Measurements from ENCODE around the gene ACAD10.
"Not testable (repeated sequence)": the region's sequence is repeated elsewhere in the genome, so short reads cannot be mapped to it uniquely, and the experiment has no call there.

The ACAD10 gene

GRCh38 chr12:111754671-111755070 lies 68.8 kb downstream of the ACAD10 start:
- no peak for DNase-seq

- no peak for DNase-seq
Observed at GRCh38 chr12:111756196-111756595, 70.3 kb downstream of the ACAD10 start.

GRCh38 chr12:111756681-111757080 lies 70.8 kb downstream of the ACAD10 start:
- no peak for DNase-seq

GRCh38 chr12:111757361-111758119 lies 71.7 kb downstream of the ACAD10 start:
- peak; percentile 36 for DNase-seq

DNA sequence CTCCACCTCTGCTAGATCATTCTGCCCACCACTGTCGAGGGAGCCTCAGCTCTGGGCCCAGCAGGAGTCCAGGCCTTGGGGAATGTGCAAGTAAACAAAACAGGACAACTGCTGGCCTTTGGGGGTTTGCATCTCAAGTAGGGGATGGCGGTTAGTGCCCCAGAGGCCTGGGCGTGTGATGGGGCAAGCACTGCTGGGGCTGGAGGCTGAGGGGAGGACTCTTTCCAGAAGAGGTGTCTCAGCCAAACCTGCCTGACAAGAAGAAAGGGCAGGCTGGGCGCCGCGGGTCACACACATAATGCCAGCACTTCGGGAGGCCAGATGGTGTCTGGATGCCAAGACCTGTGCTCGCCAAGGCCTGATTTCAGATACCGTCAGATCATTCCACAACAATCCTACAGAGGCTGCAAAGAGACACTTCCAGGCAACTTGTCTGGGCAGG lies 72.3 kb downstream of the ACAD10 start:
- DNase-seq = no peak

GRCh38 chr12:111759271-111759670 lies 73.4 kb downstream of the ACAD10 start:
- no peak for DNase-seq

- no peak for DNase-seq
Observed at GRCh38 chr12:111759991-111760390, 74.1 kb downstream of the ACAD10 start.

DNA sequence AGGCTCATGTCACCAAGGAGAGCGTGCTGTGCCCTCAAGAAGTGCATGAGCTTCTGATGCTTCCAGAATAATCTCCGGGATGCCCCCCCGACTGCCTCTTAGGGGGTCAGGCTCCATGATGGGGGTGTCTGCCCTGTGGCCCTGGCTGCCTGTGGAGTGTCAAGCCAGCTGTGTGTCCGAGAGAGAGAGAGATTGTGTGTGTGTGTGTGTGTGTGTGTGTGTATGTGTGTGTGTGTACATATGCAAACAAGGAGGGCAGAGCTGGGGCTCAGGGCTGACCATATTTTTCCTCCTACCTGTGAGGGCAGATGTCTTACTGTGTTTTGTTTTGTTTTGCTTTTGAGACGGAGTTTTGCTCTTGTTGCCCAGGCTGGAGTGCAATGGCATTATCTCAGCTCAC lies 75.2 kb downstream of the ACAD10 start:
- no peak for DNase-seq

DNA sequence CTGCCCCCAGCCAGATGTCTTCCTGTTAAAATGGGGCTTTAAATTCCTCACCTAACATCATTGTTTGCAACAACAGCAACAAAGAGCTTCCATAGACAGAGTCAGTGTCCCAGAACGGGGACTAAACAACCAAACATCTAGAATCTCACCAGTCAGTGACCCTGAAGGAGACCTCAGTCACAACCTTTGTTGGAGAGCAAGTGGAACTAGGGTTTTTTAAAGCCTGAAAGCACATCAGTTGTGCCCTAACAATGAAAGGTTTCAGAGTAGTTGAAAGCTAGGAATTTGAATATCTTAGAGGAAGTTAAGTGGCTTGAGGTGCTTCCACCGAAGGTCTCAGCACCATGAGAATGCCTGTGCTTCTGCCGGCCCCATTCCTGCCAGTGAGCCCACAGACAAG lies 75.9 kb downstream of the ACAD10 start:
- DNase-seq = no peak

DNA sequence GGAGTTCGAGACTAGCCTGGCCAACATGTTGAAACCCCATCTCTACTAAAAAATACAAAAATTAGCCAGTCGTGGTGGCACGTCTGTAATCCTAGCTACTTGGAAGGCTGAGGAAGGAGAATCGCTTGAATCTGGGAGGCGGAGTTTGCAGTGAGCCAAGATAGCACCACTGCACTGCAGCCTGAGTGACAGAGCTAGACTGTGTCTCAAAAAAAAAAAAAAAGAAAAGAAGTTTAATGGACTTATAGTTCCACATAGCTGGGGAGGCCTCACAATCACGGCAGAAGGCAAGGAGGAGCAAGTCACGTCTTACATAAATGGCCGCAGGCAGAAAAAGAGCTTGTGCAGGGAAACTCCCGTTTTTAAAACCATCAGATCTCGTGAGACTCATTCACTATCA lies 77.7 kb downstream of the ACAD10 start:
- not testable (repeated sequence) for DNase-seq

DNA sequence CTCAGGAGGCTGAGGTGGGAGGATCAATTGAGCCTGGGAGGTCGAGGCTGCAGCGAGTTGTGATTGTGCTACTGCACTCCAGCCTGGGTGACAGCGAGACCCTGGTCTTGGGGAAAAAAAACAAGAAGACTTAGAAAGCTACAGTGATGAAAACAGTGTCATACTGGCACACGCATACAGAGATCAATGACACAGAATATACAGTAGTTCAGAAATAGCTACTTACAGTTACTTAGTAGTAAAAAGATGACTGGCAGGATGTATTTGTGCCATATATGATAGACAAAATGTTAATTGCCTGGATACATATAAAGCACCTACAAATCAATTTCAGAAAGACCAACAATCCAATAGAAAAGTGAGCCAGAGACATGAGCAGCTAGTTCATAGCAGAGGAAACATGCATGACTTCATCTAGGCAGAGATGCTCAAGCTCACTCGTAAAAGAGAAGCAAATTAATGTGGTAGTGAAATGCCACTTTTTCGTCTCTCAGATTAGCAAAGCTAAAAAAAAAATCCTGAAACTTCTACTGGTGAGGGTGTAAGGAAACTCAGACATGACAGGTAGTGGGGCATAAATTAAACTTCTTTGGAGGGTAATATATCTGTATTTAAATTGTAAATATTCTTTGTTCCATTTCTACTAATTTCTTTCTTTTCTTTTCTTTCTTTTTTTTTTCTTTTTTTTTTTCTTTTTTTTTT lies 78.4 kb downstream of the ACAD10 start:
- no peak for DNase-seq

DNA sequence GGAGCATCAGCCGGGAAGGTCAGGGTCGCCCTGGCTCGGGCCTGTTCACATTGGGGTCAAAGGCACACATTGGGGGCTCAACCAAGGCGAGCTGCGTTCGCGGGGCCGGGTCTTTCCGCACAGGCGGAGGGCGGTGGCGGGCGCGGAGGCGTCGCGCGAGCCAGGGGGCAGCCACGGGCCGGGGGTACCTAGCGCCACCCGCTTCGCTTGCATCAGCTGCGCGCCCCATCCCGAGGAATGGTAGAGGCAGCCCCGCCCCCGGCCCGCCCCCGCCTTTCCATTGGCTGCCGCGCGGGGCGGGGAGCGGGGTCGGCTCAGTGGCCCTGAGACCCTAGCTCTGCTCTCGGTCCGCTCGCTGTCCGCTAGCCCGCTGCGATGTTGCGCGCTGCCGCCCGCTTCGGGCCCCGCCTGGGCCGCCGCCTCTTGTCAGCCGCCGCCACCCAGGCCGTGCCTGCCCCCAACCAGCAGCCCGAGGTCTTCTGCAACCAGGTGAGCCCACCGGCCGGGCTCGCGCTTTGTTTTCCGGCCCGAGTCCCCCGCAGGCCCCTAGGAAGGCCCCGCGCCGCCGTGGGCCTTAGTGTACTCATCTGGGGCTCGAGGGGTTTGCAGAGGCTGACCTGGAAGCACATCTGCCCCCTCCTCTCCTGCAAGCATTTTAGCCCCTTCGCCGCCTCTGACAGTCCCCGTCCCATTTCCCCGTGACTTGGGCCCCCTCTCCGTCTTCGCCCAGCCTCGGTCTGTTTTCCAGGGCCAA lies 80.9 kb downstream of the ACAD10 start, which contains the start of gene ALDH2:
TSS of gene ALDH2 (plus strand) at position 326 of the 754 bp plus-strand sequence. CDS start at position 376, 50 bp downstream.
- no peak for DNase-seq

- no peak for DNase-seq
Observed at GRCh38 chr12:111767362-111768158, 81.7 kb downstream of the ACAD10 start.

DNA sequence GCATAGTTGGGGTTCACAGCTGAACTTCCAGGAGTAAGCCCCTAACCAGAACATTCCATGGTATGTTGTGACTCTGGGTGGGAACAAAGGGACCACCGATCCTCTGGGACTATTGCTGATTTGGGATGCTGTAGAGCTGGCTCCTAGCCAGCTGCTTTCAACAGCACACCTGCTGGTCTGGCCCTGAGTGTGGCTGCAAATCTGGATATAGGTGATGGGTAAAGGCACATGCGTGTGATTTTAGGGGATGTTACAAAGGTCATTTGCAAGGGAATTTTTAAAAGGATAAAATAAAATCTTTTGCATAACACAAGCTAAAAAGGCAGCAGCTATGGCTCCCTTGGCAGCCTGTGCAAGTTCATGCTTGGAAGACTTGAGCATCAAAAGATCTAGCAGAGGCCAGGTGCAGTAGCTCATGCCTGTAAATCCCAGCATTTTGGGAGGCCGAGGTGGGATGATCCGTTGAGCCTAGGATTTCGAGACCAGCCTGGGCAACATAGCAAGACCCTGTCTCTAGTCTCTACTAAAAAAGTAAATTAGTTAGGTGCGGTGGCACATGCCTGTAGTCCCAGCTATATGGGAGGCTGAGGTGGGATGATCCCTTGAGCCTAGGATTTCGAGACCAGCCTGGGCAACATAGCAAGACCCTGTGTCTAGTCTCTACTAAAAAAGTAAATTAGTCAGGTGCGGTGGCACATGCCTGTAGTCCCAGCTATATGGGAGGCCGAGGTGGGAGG lies 82.5 kb downstream of the ACAD10 start:
- DNase-seq = no peak

GRCh38 chr12:111769599-111769998 lies 83.7 kb downstream of the ACAD10 start:
- no peak for DNase-seq

DNA sequence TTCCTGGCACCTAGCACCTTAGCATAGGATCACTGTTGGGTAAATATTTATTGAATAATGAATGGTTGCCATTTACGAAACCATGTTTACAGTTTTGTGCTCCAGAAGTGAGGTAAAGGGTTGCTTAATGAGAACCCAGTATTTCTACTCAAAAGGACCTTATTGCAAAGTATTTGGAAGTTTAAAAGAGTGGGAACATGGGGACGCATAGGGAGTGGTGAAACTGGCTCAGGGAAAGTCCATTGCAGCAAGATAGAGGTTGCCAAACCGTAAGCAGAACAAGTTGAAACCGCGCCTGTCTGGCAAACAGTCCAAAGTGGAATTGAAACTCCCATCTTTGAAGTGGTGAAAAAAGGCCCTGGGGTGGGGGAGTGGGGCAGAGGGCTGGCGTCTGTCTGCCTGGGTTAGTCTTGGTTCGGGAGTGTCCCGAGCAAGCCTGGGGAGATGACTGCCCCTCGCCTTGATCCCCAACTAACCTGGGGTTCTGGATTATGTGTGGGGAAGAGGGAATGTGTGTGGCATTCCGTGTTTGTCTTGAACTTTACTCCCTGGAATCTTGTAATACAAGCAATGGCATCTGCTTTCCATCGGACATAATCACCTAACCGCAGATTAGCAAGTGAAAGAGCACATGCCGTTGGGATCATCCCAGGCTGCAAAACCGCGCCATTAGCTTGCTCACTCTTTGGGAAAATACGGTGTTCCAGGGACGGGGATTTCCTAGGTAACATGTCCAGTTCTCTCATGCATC lies 88.1 kb downstream of the ACAD10 start:
- DNase-seq = peak; percentile 86

DNA sequence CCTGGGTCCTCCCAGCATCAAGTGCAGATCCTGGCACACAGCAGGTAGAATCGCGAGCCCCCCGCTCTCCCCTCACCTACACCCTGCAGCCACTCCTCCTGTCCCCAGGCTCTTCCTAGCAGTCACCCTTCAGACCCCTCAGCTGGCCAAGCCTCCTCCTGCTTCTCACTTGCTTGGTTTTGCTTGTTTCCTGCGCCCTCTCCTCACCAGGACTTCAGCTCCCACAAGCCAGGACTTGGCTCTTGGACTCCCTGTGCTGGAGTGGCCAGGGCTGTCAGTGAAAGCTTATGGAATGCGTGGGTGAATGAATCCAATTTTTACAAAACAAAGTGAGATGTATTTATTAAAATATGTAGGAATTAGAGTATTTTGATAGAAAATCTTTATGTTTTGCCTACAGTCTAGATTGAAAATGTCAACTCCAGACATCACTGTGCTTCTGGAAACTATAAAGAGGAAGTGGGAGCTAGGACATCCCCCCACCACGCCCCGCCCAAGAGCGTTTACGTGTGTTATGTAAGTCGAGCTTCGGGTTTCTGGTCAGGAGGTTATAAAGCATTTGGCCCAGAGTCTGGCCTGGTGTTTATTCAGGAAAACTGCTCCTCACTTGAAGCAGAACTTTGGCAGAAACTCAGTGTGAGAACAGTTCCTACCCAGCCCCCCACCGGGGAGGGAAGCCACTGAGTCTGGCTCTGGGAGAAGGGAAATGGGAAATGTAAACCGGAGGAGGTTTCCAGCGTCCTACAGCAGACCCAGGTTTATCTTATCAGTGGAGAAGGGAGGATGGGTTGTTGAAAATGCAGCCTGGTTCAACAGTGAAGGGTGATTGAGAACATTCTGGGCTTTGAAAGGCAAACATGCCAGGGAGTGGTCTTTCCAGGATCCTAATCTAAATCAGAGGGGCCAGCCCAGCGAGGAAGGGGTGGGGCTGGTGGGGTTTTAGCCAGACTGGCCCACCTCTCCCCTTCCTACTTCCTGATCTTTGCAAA lies 89.6 kb downstream of the ACAD10 start:
- DNase-seq = peak; percentile 90

DNA sequence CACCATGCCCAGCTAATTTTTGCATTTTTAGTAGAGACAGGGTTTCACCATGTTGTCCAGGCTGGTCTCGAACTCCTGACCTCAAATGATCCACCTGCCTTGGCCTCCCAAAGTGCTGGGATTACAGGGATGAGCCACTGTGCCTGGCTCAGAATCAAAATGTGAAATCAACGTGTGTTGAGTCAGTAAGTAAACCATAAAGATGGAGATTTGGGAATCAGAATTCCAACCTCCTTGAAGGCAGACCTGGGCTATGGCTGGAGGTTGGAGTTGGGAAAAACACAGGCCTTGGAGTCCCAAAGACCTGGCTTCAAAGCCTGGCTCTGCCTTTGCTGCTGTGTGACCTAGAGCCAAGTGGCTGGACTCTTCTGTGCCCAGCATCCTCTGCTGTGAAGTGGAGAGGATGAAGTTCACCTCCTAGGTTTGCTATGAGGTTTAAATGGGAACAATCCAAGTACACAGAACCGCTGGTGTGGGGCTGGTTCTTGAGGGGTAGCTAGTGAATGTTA lies 91.0 kb downstream of the ACAD10 start:
- DNase-seq = no peak

GRCh38 chr12:111777345-111778045 lies 91.6 kb downstream of the ACAD10 start:
- no peak for DNase-seq
